ENCODE data around the gene CMTM5. TPM values are rescaled to one million over a fixed set of nuclear protein-coding genes. Genes with fewer than 3 reads are reported as not detected.

Gene CMTM5
- total RNA-seq, 1 donor from 2014 or later = not detected

DNA sequence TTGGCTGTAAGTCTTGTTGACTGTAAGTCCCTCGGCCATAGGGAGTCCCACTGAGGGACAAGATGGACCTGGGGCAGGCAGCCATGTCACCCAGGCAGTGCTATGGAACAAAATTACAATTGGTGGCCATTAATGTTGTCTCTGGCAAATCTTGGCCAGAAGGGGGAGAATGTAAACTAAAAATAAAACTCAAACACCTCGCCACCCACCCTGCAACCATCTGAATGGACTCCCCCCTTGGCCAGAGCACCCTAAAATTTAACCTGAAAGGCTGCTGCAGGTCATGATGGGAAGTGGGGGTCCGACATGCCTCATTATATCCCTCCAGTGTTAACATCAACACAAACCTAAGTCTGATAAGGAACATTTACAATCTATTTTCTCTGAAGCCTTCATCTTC is 32.4 kb upstream of the CMTM5 start:
- no peaks in the 10 kb centered on the region for H3K36me3 Mint-ChIP-seq (ENCODE audit: unreplicated experiment)
- TF ChIP-seq, protein P1, sequence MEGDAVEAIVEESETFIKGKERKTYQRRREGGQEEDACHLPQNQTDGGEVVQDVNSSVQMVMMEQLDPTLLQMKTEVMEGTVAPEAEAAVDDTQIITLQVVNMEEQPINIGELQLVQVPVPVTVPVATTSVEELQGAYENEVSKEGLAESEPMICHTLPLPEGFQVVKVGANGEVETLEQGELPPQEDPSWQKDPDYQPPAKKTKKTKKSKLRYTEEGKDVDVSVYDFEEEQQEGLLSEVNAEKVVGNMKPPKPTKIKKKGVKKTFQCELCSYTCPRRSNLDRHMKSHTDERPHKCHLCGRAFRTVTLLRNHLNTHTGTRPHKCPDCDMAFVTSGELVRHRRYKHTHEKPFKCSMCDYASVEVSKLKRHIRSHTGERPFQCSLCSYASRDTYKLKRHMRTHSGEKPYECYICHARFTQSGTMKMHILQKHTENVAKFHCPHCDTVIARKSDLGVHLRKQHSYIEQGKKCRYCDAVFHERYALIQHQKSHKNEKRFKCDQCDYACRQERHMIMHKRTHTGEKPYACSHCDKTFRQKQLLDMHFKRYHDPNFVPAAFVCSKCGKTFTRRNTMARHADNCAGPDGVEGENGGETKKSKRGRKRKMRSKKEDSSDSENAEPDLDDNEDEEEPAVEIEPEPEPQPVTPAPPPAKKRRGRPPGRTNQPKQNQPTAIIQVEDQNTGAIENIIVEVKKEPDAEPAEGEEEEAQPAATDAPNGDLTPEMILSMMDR (IDR thresholded peaks at IDR 0.05) = no peak
- H3K4me1 Mint-ChIP-seq (ENCODE audit: unreplicated experiment) = no peaks in the 10 kb centered on the region
- no peak overlapping the region for H3K27ac Mint-ChIP-seq (ENCODE audit: unreplicated experiment)
- H3K9me3 Mint-ChIP-seq (ENCODE audit: unreplicated experiment) = peaks cover 13% of the 10 kb centered on the region
- DNase-seq (ENCODE audit: extremely low spot score, unreplicated experiment) = no peak
- peaks cover 6% of the 10 kb centered on the region for H3K27me3 Mint-ChIP-seq (ENCODE audit: unreplicated experiment)
- no peak overlapping the region for H3K4me3 Mint-ChIP-seq (ENCODE audit: unreplicated experiment)

DNA sequence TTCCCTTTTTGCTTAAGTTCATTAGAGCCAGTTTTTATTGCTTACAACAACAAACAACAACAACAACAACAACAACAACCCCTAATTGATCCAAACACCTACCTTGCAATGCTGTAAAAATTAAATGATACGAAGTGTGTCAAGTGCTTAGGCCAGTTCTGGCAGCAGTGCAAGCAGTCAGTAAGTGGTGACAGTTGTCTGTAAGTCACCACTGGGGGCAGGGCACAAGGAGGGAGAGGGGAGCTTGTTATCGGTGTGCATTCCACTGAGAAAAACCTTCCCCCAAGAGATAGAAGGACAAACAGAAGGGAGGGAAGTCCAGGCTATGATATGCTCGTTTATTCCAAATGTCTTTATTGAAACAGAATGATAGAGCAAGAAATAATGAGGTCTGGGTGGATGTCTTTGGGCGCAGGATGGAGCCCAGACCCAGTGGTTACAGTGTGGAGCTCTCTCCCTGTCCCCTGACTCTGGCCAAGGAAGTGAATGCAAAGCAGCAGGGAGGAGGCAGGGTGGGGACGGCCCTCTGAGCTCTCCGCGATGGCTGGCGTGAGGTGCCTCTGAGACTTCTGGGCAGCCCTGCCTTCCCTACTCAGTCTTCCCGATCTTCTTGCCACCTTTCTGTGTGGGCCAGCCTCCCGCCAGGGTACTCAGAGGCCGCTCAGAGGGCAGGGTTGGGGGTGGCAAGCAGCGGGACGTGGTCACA is 30.7 kb upstream of the CMTM5 start:
- DNase-seq (ENCODE audit: extremely low spot score, unreplicated experiment) = no peak
- Mint-ChIP-seq H3K27me3 (ENCODE audit: unreplicated experiment) (peaks cover 6% of the 10 kb centered on the region), H3K27ac (ENCODE audit: unreplicated experiment) (no peak overlapping the region), H3K4me3 (ENCODE audit: unreplicated experiment) (no peak overlapping the region), H3K36me3 (ENCODE audit: unreplicated experiment) (no peaks in the 10 kb centered on the region), H3K4me1 (ENCODE audit: unreplicated experiment) (no peaks in the 10 kb centered on the region), H3K9me3 (ENCODE audit: unreplicated experiment) (no peaks in the 10 kb centered on the region)
- TF ChIP-seq, protein P1 (IDR thresholded peaks at IDR 0.05) = no peak

DNA sequence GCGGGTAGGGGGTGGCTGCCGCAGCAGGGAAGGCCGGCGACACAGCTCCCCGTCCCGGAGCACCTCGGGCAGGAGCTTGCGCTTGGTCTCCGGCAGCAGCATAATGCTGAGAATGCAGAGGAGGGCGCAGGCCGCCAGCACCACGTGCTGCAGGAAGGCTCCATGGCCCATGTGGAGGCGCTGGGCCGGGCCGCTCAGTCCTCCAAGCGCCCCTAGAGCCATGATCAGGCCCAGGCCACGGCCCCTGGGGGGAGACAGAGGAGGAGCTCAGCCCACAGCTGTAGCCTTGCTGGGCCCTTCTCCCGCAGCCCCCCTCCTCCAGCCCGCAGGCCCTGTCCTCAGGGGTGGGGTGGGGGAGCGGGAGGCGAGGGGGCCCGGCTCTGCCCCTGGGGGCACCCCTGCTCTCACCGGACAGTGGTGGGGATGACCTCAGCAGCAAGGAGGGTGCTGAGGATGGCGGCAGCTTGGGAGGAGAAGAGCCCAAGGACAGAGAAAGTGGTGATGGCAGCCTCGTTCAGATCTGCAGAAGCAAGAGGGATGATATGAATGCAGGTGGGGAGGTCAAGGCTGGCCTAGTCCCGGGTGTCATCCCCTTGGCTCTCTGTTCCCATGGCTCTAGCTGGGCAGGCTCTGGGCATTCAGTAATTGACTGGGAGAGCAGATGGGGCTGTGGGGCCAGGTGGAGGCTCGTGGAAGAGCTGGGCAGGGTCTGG is 30.0 kb upstream of the CMTM5 start:
- H3K4me3 Mint-ChIP-seq (ENCODE audit: unreplicated experiment) = no peak overlapping the region
- no peak overlapping the region for H3K27ac Mint-ChIP-seq (ENCODE audit: unreplicated experiment)
- peaks cover 6% of the 10 kb centered on the region for H3K27me3 Mint-ChIP-seq (ENCODE audit: unreplicated experiment)
- no peaks in the 10 kb centered on the region for H3K36me3 Mint-ChIP-seq (ENCODE audit: unreplicated experiment)
- H3K4me1 Mint-ChIP-seq (ENCODE audit: unreplicated experiment) = no peaks in the 10 kb centered on the region
- DNase-seq (ENCODE audit: extremely low spot score, unreplicated experiment) = no peak
- no peaks in the 10 kb centered on the region for H3K9me3 Mint-ChIP-seq (ENCODE audit: unreplicated experiment)
- TF ChIP-seq, protein P1 (IDR thresholded peaks at IDR 0.05) = no peak

DNA sequence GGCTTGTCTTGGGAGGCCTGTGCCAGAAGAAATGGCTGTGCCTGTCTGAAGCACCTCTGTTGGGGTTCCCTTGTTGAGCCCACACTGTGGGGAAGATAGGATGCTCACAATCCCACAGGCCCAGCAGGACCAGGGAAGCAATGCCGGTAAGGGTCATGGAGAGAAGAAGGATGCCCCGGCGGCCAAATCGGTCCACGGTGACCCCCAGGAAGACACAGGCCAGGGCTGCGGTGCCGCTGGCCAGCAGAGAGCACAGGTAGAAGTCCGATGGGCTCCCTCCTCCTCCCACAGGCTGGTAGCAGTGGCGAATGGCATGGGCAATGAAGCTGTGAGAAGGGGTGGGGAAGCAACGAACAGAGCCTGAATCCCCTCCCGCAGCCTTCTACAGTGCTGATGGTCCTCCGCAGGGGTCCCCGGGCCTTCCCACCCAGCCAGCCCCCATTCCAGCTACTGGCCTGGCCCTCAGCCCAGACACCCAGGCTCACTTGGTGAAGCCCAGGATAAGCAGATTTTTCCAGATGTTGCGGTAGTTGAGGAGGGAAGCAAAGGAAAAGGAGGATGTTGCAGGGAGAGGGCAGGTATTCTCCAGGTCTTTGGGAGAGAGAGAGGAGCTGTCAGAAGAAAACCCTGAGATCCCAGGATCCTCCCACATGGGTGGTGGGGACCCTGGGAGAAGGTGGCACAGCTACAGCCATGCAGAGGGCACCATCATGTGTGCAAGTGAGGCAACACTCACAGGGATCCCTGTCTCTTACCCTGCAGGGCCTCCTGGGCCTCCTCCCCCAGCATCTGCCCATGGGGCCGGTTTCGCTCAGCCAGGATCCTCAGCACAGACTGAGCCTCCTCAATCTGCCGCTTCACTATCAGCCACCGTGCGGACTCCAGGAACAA is 29.2 kb upstream of the CMTM5 start:
- no peak overlapping the region for H3K4me3 Mint-ChIP-seq (ENCODE audit: unreplicated experiment)
- no peak for DNase-seq (ENCODE audit: extremely low spot score, unreplicated experiment)
- no peaks in the 10 kb centered on the region for H3K36me3 Mint-ChIP-seq (ENCODE audit: unreplicated experiment)
- TF ChIP-seq, protein P1 (IDR thresholded peaks at IDR 0.05) = no peak
- H3K4me1 Mint-ChIP-seq (ENCODE audit: unreplicated experiment) = peaks cover under 1% of the 10 kb centered on the region
- H3K9me3 Mint-ChIP-seq (ENCODE audit: unreplicated experiment) = no peaks in the 10 kb centered on the region
- H3K27me3 Mint-ChIP-seq (ENCODE audit: unreplicated experiment) = peaks cover 6% of the 10 kb centered on the region
- no peak overlapping the region for H3K27ac Mint-ChIP-seq (ENCODE audit: unreplicated experiment)

Measured in osteocyte (in vitro differentiated cells).